Pancreas (tissue), 10 donors: Measurements from ENCODE around the gene OPRM1. TPM values are rescaled to one million over a fixed set of nuclear protein-coding genes. Genes with fewer than 3 reads are reported as not detected.

Experiments
- ATAC-seq, 4 donors: fragments of 200-7000 bp; cut with Tn5 transposase; one replicate each; pipeline versions ENCODE4 v1.8.0 to v1.9.1; 2020; ENCODE audit warnings: mild to moderate bottlenecking in 4 of 4, moderate library complexity in 4 of 4
- DNase-seq, 6 donors: peaks; one replicate each; pipeline ENCODE4 v3.0.0-alpha.2; 2020
- FAIRE-seq: peaks from 2 replicates; lab custom pipeline; 2012; peaks lifted over from hg19 to GRCh38; lab: Jason Lieb, UNC
- H3K27ac ChIP-seq, 4 donors: fragments of 200-600 bp; sonication (generic); 1 replicate in 3 of 4; 2 replicates in 1 of 4; pipeline versions ENCODE4 v1.5.0 to v1.8.0; 2020
- H3K27me3 ChIP-seq, 4 donors: fragments of 200-600 bp; one replicate each; pipeline ENCODE4 v1.8.0; 2021
- H3K36me3 ChIP-seq, 3 donors: fragments of 200-600 bp; sonication (generic) in 1 of 3; one replicate each; pipeline versions ENCODE4 v1.5.0 to v1.8.0; 2020 to 2021
- H3K4me1 ChIP-seq, 3 donors: fragments of 200-600 bp; one replicate each; pipeline ENCODE4 v1.8.0; 2021
- H3K4me3 ChIP-seq, 4 donors: fragments of 200-600 bp; sonication (generic) in 2 of 4; one replicate each; pipeline versions ENCODE4 v1.5.0 to v1.8.0; 2020 to 2021
- H3K9me3 ChIP-seq, 4 donors: fragments of 200-600 bp; one replicate each; pipeline ENCODE4 v1.8.0; 2021
- CTCF ChIP-seq, 4 donors: fragments of 200-600 bp; sonication (generic) in 3 of 4; IDR thresholded peaks; one replicate each; pipeline versions ENCODE4 v1.5.0 to v1.8.0; 2021; ENCODE audit warnings: antibody characterized with exemption in 4 of 4
- WGBS, 2 donors: extraction: QIAGEN DNeasy Blood & Tissue Kit; methylation state at CpG; one replicate each; pipeline ENCODE4 v1.1.7; 2013; 5-methylcytosine and 5-hydroxymethylcytosine counted together
- intact Hi-C, 3 donors: fragments of 100-400 bp; cut with DNase I; formaldehyde crosslinking; loops; one replicate each; pipeline versions ENCODE4 v1.11.1 to v1.14.2; 2022
- polyA plus RNA-seq, 2 donors: library from polyadenylated mRNA; stranded (reverse); fragments of 200-250 nt; gene quantifications; one replicate each; pipeline ENCODE4 v1.2.3, GENCODE V29; 2013
- total RNA-seq, 6 donors: library from RNA; stranded (reverse); fragmentation: NEBNext Ultra II Directional in 4 of 6; extraction: Animal tissue kit (Norgen Biotek cat#: 25700) in 4 of 6; gene quantifications; one replicate each; pipeline versions ENCODE4 v1.2.1 to v1.2.4, GENCODE V29; 2021 to 2023
- donor health status: healthy with polysubstance abuse.
- donor health status: DM: no; HTN: no; CAD: no; lungs with moderate emphysema.
- donor health status: DM: no; HTN: no; CAD: no.
- donor health status: control.
- donor health status: control.
- donor health status: Bipolar disorder and iron deficiency.
- donor health status: DM: yes; HTN: yes; CAD: no.
- donor health status: DM: no; HTN: no; CAD: no.
- donor health status: DM: no; HTN: no; CAD: no.
- donor health status: DM: yes; HTN: yes; CAD: no.

The OPRM1 gene
- total and polyA plus RNA-seq, 8 donors: 0.05 TPM; not detected in 7

GRCh38 chr6:154001494-154002285, 37.4 kb upstream of the OPRM1 start:
- H3K4me1 ChIP-seq: no peaks in the 10 kb centered on the region

GRCh38 chr6:154002894-154003293, 36.1 kb upstream of the OPRM1 start:
- DNase-seq (peak in 1 of 6 donors; percentile 29), ATAC-seq (no peak), FAIRE-seq (no peak)
- TF ChIP-seq CTCF (IDR thresholded peaks at IDR 0.05): no peak
- Histone ChIP-seq H3K4me1 (no peaks in the 10 kb centered on the region), H3K9me3 (no peaks in the 10 kb centered on the region), H3K27me3 (no peaks in the 10 kb centered on the region), H3K4me3 (no peak overlapping the region), H3K36me3 (no peaks in the 10 kb centered on the region), H3K27ac (no peak overlapping the region)
- intact Hi-C loops: no loop called here
- 69 to 85% methylated on average over 5 of the region's 5 CpGs for WGBS, 2 donors

More at GRCh38 chr6:154001494-154002285, 37.4 kb upstream of the OPRM1 start:
- no peak overlapping the region for H3K27ac ChIP-seq
- H3K9me3 ChIP-seq: no peaks in the 10 kb centered on the region
- intact Hi-C loops: no loop called here
- DNase-seq (peak in 1 of 6 donors; percentile 39), ATAC-seq (no peak), FAIRE-seq (no peak)
- H3K36me3 ChIP-seq: no peaks in the 10 kb centered on the region
- no peak for TF ChIP-seq CTCF (IDR thresholded peaks at IDR 0.05)
- H3K4me3 ChIP-seq: no peak overlapping the region
- no peaks in the 10 kb centered on the region for H3K27me3 ChIP-seq
- WGBS, 2 donors: 81 to 82% methylated on average over 10 of the region's 10 CpGs

- Histone ChIP-seq H3K9me3 (no peaks in the 10 kb centered on the region), H3K4me1 (no peaks in the 10 kb centered on the region), H3K27me3 (no peaks in the 10 kb centered on the region), H3K36me3 (no peaks in the 10 kb centered on the region), H3K4me3 (no peak overlapping the region), H3K27ac (no peak overlapping the region)
- no peak for FAIRE-seq
- no peak for TF ChIP-seq CTCF (IDR thresholded peaks at IDR 0.05)
- intact Hi-C loops: no loop called here
- 64 to 71% methylated on average over 1 of the region's 1 CpG for WGBS, 2 donors
- no peak for DNase-seq
- ATAC-seq: no peak
Observed at GRCh38 chr6:154010371-154010770, 28.7 kb upstream of the OPRM1 start.

- H3K36me3 ChIP-seq: no peaks in the 10 kb centered on the region
- no peaks in the 10 kb centered on the region for H3K9me3 ChIP-seq
- no peak overlapping the region for H3K4me3 ChIP-seq
- ATAC-seq: no peak
- intact Hi-C loops: no loop called here
- no peak overlapping the region for H3K27ac ChIP-seq
- no peaks in the 10 kb centered on the region for H3K27me3 ChIP-seq
- WGBS, 2 donors: 78 to 92% methylated on average over 2 of the region's 2 CpGs
- FAIRE-seq: no peak
- DNase-seq: no peak
- H3K4me1 ChIP-seq: peaks cover 0 to 5% (median 0%) of the 10 kb centered on the region in 3 donors
- no peak for TF ChIP-seq CTCF (IDR thresholded peaks at IDR 0.05)
Observed at GRCh38 chr6:154012852-154013251, 26.2 kb upstream of the OPRM1 start.

- no peak for ATAC-seq
- no peak for FAIRE-seq
- no peak for TF ChIP-seq CTCF (IDR thresholded peaks at IDR 0.05)
- peaks cover 0 to 5% (median 0%) of the 10 kb centered on the region in 3 donors for H3K4me1 ChIP-seq
- no peaks in the 10 kb centered on the region for H3K27me3 ChIP-seq
- no peaks in the 10 kb centered on the region for H3K36me3 ChIP-seq
- intact Hi-C loops: no loop called here
- 77 to 83% methylated on average over 3 of the region's 3 CpGs for WGBS, 2 donors
- H3K4me3 ChIP-seq: no peak overlapping the region
- H3K27ac ChIP-seq: no peak overlapping the region
- no peaks in the 10 kb centered on the region for H3K9me3 ChIP-seq
- DNase-seq: no peak
Observed at GRCh38 chr6:154017786-154018185, 21.3 kb upstream of the OPRM1 start.
